K562 (cell line): Measurements from ENCODE around the gene SPTLC1. TPM values are rescaled to one million over a fixed set of nuclear protein-coding genes. Genes with fewer than 3 reads are reported as not detected.

Source experiments
- ATAC-seq: fragments of 200-7000 bp; cut with Tn5 transposase; 3 replicates; pipeline ENCODE4 v1.9.1; 2020; ENCODE audit warnings: moderate library complexity
- BruUV-seq: library from RNA; stranded (reverse); fragments of 400-500 nt; replicated peaks from 2 replicates; lab custom pipeline; 2021; lab: Mats Ljungman, UMichigan
- CTCF ChIA-PET: fragments of 300-600 bp; formaldehyde crosslinking; extraction: SDS; loops from one replicate; lab custom pipeline; 2021; ENCODE audit warnings: low intra/inter-chr PET ratio; lab: Yijun Ruan, JAX
- POLR2A ChIA-PET: fragments of 300-600, 350-650 bp; sonication (Branson Sonifier 250); formaldehyde crosslinking; extraction: SDS; loops from one replicate; lab custom pipeline; 2021; ENCODE audit warnings: antibody characterized with exemption, inconsistent platforms; lab: Yijun Ruan, JAX
- DNase-seq, 4 experiments: peaks; one replicate each; pipeline versions ENCODE4 v3.0.0 to v3.0.0-alpha.2; 2011 to 2018; ENCODE audit warnings: low spot score in 3 of 4, mixed read lengths in 3 of 4; ENCODE audit errors: extremely low read depth in 1 of 4
- FAIRE-seq: peaks from 2 replicates; lab custom pipeline; 2011; peaks lifted over from hg19 to GRCh38; lab: Jason Lieb, UNC
- H2AFZ ChIP-seq: 2 replicates; pipeline ENCODE4 v1.6.0; 2011; ENCODE audit warnings: low read depth, low read length, control low read depth, inconsistent platforms
- H3K27ac ChIP-seq: fragments of 200-600 bp; 3 replicates; pipeline ENCODE4 v1.8.0; 2011; ENCODE audit warnings: low read depth, mild to moderate bottlenecking, control low read depth, inconsistent platforms, low read length, moderate library complexity, mixed read lengths; ENCODE audit errors: extremely low read depth
- H3K27me3 ChIP-seq, 2 experiments: fragments of 300-600 bp in 1 of 2; 2 replicates in 1 of 2; 3 replicates in 1 of 2; pipeline versions ENCODE4 v1.6.0 to v1.8.0; 2011; ENCODE audit warnings: inconsistent platforms in 2 of 2, low read length in 2 of 2, mild to moderate bottlenecking in 1 of 2, mixed read lengths in 1 of 2, moderate library complexity in 1 of 2; ENCODE audit not compliant: control insufficient read depth in 2 of 2, insufficient read depth in 2 of 2
- H3K36me3 ChIP-seq: fragments of 300-600 bp; 3 replicates; pipeline ENCODE4 v1.8.0; 2011; ENCODE audit warnings: mild to moderate bottlenecking, low read length, inconsistent platforms; ENCODE audit not compliant: control insufficient read depth, insufficient read depth
- H3K4me1 ChIP-seq, 2 experiments: fragments of 200-600 bp in 1 of 2; replicated peaks in 1 of 2; 2 replicates in 1 of 2; 3 replicates in 1 of 2; pipeline versions ENCODE4 v1.5.1 to v1.8.0; 2011; ENCODE audit warnings: inconsistent platforms in 2 of 2, low read length in 2 of 2, mild to moderate bottlenecking in 1 of 2, mixed read lengths in 1 of 2, moderate library complexity in 1 of 2; ENCODE audit not compliant: control insufficient read depth in 2 of 2, insufficient read depth in 2 of 2
- H3K4me2 ChIP-seq: 2 replicates; pipeline ENCODE4 v1.6.1; 2011; ENCODE audit warnings: low read length, control low read depth, inconsistent platforms, mixed read lengths; ENCODE audit not compliant: insufficient read depth
- H3K4me3 ChIP-seq: fragments of 200-600 bp; sonication (generic), shearing (Covaris generic); 2 replicates; pipeline ENCODE4 v1.5.1; 2016; ENCODE audit warnings: control low read depth, inconsistent platforms
- H3K79me2 ChIP-seq: fragments of 200-600 bp; 3 replicates; pipeline ENCODE4 v1.8.0; 2011; ENCODE audit warnings: low read length, inconsistent platforms; ENCODE audit not compliant: control insufficient read depth, insufficient read depth
- H3K9ac ChIP-seq, 2 experiments: 2 replicates each; pipeline versions ENCODE4 v1.6.0 to v1.6.1; 2011; ENCODE audit warnings: low read depth in 2 of 2, low read length in 2 of 2, control low read depth in 1 of 2, inconsistent platforms in 1 of 2, mild to moderate bottlenecking in 1 of 2, mixed read lengths in 1 of 2; ENCODE audit not compliant: insufficient read depth in 1 of 2
- H3K9me1 ChIP-seq: one replicate; pipeline ENCODE4 v1.6.0; 2011; ENCODE audit warnings: inconsistent platforms, mild to moderate bottlenecking, low read length, moderate library complexity; ENCODE audit not compliant: control insufficient read depth, insufficient read depth
- H3K9me3 ChIP-seq: replicated peaks from 2 replicates; pipeline ENCODE4 v1.5.1; 2011; ENCODE audit warnings: low read depth, low read length, inconsistent platforms; ENCODE audit not compliant: control insufficient read depth, insufficient read depth
- H4K20me1 ChIP-seq: replicated peaks from 2 replicates; pipeline ENCODE4 v1.6.1; 2011; ENCODE audit warnings: low read length, inconsistent platforms, mixed read lengths; ENCODE audit not compliant: control insufficient read depth, insufficient read depth
- CBX1 ChIP-seq: sonication (generic); IDR thresholded peaks from 2 replicates; pipeline ENCODE4 v1.6.1; 2016; ENCODE audit warnings: antibody characterized with exemption, low read depth, mild to moderate bottlenecking
- NR2C2 ChIP-seq, 2 experiments: fragments of 200-800 bp in 1 of 2; sonication (Bioruptor generic) in 1 of 2; sonication (generic) in 1 of 2; formaldehyde crosslinking in 1 of 2; IDR thresholded peaks; 2 replicates each; pipeline versions ENCODE4 v1.6.1 to v1.8.0; 2016 to 2022; ENCODE audit warnings: mild to moderate bottlenecking in 1 of 2, missing compliant biosample characterization in 1 of 2, missing genetic modification characterization in 1 of 2, missing genetic modification reagents in 1 of 2
- SOX6 ChIP-seq: fragments of 450-650 bp; IDR thresholded peaks from 2 replicates; pipeline ENCODE4 v1.6.1; 2014; ENCODE audit warnings: mild to moderate bottlenecking
- ZFP1 ChIP-seq: fragments of 450-650 bp; formaldehyde crosslinking; IDR thresholded peaks from 2 replicates; pipeline ENCODE4 v1.4.0; 2020; ENCODE audit warnings: mild to moderate bottlenecking, mixed read lengths
- ZFP36 ChIP-seq: fragments of 150-350 bp; IDR thresholded peaks from 2 replicates; pipeline ENCODE4 v1.6.1; 2018; ENCODE audit warnings: low read length, low read depth; ENCODE audit not compliant: partially characterized antibody
- ZNF133 ChIP-seq: fragments of 250-450 bp; sonication (Bioruptor Pico); IDR thresholded peaks from 2 replicates; pipeline ENCODE4 v1.4.0; 2020; ENCODE audit warnings: mild to moderate bottlenecking
- WGBS: fragments of 100-300 bp; shearing (Covaris generic); methylation state at CpG from one replicate; pipeline ENCODE4 v1.1.6; 2016; ENCODE audit warnings: low coverage, mixed read lengths; ENCODE audit not compliant: insufficient coverage; ENCODE audit errors: missing lambda C conversion rate; 5-methylcytosine and 5-hydroxymethylcytosine counted together
- in situ Hi-C: fragments of 300-500 bp; cut with MboI; formaldehyde crosslinking; loops from 4 replicates; pipeline ENCODE4 v1.15.0; 2018; ENCODE audit warnings: inconsistent platforms, mixed read lengths
- intact Hi-C: fragments of 100-400 bp; cut with micrococcal nuclease; formaldehyde crosslinking; loops from 2 replicates; pipeline ENCODE4 v1.14.2; 2022
- polyA plus RNA-seq, 8 experiments: library from polyadenylated mRNA; depleted of rRNA in 4 of 8; stranded (reverse) in 5 of 8; unstranded in 3 of 8; fragments of >200 nt; fragmentation: Nextera tagmentation in 2 of 8; fragmentation: Illumina TruSeq in 1 of 8; extraction: Ambion mirVana in 2 of 8; extraction: Trizol in 1 of 8; gene quantifications; 2 replicates each; pipeline versions ENCODE4 v1.2.1 to v1.2.3, GENCODE V29; 2011 to 2014; ENCODE audit warnings: inconsistent platforms in 1 of 8, missing spikeins in 1 of 8
- total RNA-seq, 7 experiments: library from RNA; depleted of rRNA in 6 of 7; stranded (reverse); fragments of >200 nt in 6 of 7; fragmentation: Illumina TruSeq in 2 of 7; extraction: Trizol in 2 of 7; gene quantifications; 2 replicates each; pipeline versions ENCODE4 v1.2.1 to v1.2.3, GENCODE V29; 2011 to 2021; ENCODE audit warnings: low replicate concordance in 1 of 7

Gene SPTLC1
- total and polyA plus RNA-seq, 9 of the 15 experiments (the other 6 are each of a cell fraction or from before 2014, with no cell fraction given): 58.8 to 125 (median 84.5) TPM

DNA sequence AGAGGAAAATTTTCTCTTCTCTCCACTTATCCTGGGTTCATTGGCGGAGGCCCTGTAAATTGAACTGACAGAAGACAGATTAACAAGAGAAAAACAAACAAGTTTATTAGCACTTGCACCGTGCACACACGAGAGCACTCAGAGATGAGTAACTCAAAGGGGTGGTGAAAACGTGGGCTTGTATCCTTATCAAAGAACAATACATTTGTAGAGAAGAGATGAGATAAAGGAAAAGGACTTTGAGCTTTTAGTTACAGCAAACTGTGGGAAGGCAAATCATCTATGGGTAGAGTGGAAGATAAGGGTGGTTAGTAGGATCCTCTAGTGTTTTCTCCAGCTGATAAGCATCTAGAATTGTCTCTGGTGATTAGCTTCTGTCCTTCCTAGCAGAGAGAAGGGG lies 120.8 kb downstream of the SPTLC1 start:
- no peaks in the 10 kb centered on the region for H3K9me3 ChIP-seq
- H3K4me3 ChIP-seq: no peak overlapping the region
- H3K27me3 ChIP-seq: peaks cover 21 to 27% of the 10 kb centered on the region in 2 experiments; a peak in 4 of 5 replicates
- BruUV-seq: no TSS peak
- H3K9me1 ChIP-seq: no peaks in the 10 kb centered on the region
- no peaks in the 10 kb centered on the region for H4K20me1 ChIP-seq
- POLR2A ChIA-PET: interaction anchor here (1.0 kb wide), 1 partner anchor 10 kb away, joined by 3 read pairs; no protein-coding TSS in a partner anchor
- in situ Hi-C loops (loop anchor here (25.0 kb wide), 1 partner anchor 1082 kb away; no protein-coding TSS in a partner anchor), intact Hi-C loops (no loop called here)
- DNase-seq (no peak), FAIRE-seq (no peak), ATAC-seq (no peak)
- CTCF ChIA-PET: no interaction called here
- 4% methylated on average over 4 of the region's 4 CpGs for WGBS
- H2AFZ ChIP-seq: no peak overlapping the region
- H3K79me2 ChIP-seq: no peaks in the 10 kb centered on the region
- H3K4me1 ChIP-seq: no peaks in the 10 kb centered on the region; a peak in 2 of 5 replicates
- no peak overlapping the region for H3K9ac ChIP-seq
- no peaks in the 10 kb centered on the region for H3K36me3 ChIP-seq
- no peak overlapping the region for H3K27ac ChIP-seq
- no peak overlapping the region for H3K4me2 ChIP-seq
- TF ChIP-seq CBX1 (no peak), ZFP1 (CRISPR knock-in tag) (no peak), ZFP36 (no peak), SOX6 (0 out of 2 replicates have a peak, but pooled peaks have one; percentile 43), ZNF133 (CRISPR knock-in tag) (no peak), NR2C2 (CRISPR knock-in tag; IDR thresholded peaks at IDR 0.05) (no peak), NR2C2 (tag; IDR thresholded peaks at IDR 0.05) (no peak)
